Measurements from ENCODE around the gene LRMDA. TPM values are rescaled to one million over a fixed set of nuclear protein-coding genes. Genes with fewer than 3 reads are reported as not detected.

Gene LRMDA
- total RNA-seq, 4 donors from 2014 or later, result 12.0 to 15.9 (median 13.9) TPM

DNA sequence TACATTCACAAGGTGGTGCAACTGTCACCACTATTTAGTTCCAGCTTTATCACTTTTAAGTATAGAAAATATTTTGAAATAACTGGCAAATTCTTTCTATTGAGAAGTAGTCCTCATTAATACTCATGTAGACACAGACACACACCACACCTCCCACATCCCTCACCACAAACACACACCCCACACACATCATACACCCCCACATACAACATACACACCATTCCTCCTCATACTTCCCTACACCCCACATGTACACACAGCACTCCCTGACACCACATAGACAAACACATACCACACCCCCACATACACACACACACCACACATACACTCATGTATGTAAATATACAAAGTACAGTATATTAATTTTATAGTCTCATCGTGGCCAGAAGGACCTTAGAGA is 178.8 kb downstream of the LRMDA start:
- no peak for DNase-seq (ENCODE audit: low spot score)
- no peak for TF ChIP-seq CTCF (IDR thresholded peaks at IDR 0.05)
- no peak for ATAC-seq (ENCODE audit: low FRiP score)

GRCh38 chr10:75611172-75611992 is 180.0 kb downstream of the LRMDA start:
- ATAC-seq (ENCODE audit: low FRiP score) (no peak), DNase-seq (ENCODE audit: low spot score) (no peak)
- no peak for TF ChIP-seq CTCF (IDR thresholded peaks at IDR 0.05)

DNA sequence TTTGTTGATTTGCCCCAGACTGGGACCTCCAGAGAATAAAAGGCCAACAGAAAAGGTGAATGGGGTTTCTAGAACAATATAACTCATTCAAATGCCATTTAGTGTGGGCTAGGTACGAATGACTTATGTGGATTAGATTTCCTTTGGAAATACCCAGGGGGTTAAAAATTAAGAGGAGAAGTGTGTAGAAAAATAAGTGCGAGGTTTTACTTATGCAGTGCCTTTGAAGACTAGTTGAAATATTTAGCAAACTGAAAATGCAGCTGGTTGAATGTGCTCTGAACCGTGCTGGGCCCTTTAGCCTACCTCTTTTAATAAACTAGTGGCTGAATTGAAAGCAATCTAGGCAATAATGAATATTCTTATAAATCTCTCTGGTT is 180.6 kb downstream of the LRMDA start:
- ATAC-seq (ENCODE audit: low FRiP score), result no peak
- no peak for TF ChIP-seq CTCF (IDR thresholded peaks at IDR 0.05)
- DNase-seq (ENCODE audit: low spot score), result no peak

DNA sequence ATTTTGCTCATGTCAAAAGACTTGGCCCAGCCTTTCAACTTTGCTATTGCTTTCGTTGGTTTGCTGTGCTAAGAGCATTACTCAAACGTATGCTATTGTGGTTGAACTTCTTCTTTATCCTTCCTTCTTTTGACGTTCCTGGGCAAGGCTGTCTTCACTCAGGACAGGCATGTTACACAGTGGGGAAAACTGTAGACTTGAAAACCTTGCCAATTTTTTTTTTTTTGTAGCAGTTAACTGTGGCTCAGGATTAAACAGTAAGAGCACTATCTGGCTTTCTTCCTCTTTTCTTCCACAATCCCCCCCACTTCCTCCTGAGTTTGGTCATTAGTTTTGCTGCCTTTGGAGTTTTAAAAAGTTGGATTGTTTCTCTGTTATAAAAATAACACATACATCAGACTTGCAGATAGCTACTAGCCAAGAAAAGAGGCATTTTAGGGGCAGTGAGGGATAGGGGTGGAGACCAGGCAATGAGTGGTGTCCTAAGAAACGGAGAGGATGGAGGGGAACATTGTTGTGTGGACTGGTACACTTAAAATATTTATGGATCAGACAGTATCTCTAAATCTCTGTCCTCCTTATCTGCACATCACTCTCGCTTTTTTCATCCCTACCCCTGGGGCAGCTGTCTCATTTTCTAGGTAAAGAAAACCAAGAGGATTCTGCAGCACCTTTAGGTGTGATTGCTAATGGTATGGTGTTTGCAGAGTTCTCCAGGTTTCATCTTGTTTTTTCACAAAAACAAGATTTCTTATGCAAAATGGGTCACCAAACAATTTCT is 181.7 kb downstream of the LRMDA start:
- ATAC-seq (ENCODE audit: low FRiP score) (no peak), DNase-seq (ENCODE audit: low spot score) (no peak)
- TF ChIP-seq CTCF (IDR thresholded peaks at IDR 0.05), result no peak

DNA sequence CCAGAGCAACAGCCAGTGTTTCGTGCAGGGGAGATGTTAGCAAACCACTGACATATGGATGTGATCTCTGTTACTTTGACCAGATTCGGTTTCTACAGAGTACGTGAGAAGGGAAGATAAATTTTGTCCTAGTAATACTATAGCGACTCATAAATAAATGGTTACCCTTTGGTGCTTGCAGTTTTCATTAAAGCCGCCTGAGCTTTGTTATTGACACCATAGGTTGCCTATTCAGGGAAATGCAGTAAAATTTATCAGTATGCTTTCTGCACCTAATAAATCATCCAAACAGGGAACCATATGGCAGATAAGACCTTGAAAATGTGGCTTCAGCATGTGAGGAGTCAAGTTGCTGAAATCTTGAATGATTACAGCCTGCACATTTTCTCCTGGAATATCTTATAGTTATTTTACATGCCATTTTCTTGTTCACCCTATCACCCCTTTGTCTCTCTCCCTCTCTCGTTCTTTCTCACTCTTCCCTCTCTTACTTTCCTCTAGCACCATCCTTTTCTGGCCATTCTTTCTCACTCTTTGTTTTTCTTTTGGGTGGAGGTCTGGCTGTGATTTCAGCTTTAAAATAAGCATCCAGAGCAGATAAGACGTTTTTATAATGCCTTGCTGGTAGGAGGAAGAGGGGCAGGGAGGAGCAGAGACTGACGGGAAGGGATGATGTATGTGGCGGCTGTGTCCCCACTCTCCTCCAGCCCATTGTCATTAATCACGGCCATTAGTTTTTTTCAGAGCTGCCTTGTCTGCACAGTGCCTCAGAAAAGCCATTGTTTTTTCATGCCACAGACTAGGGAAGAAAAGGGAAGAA is 182.5 kb downstream of the LRMDA start:
- DNase-seq (ENCODE audit: low spot score) (no peak), ATAC-seq (ENCODE audit: low FRiP score) (no peak)
- TF ChIP-seq CTCF (IDR thresholded peaks at IDR 0.05), result no peak

GRCh38 chr10:75616076-75616475 is 184.7 kb downstream of the LRMDA start:
- no peak for ATAC-seq (ENCODE audit: low FRiP score)
- DNase-seq (ENCODE audit: low spot score), result no peak
- no peak for TF ChIP-seq CTCF (IDR thresholded peaks at IDR 0.05)

Data from omental fat pad (tissue), 4 donors.